ENCODE results near the gene CANX. TPM values are rescaled to one million over a fixed set of nuclear protein-coding genes. Genes with fewer than 3 reads are reported as not detected.

CANX gene
- polyA plus RNA-seq, 2 of the 4 experiments (the other 2 are of a cell fraction) = 433 to 1,000 TPM

- H3K27ac ChIP-seq = no peak overlapping the region
- no peaks in the 10 kb centered on the region for H3K4me1 ChIP-seq
- TF ChIP-seq HOXB5 (CRISPR knock-in tag; IDR thresholded peaks at IDR 0.05) (no peak), PBX3 (IDR thresholded peaks at IDR 0.05) (no peak), CBX2 (IDR thresholded peaks at IDR 0.05; ENCODE audit: borderline replicate concordance, low read depth) (no peak), PHF8 (IDR thresholded peaks at IDR 0.05; ENCODE audit: borderline replicate concordance, low read depth) (no peak), NFE2L2 (conservative IDR thresholded peaks at IDR 0.05; ENCODE audit: low read length) (no peak), RAD21 (conservative IDR thresholded peaks at IDR 0.05 in 1 of 2, IDR thresholded peaks at IDR 0.05 in 1 of 2) (no peak), CEBPB (IDR thresholded peaks at IDR 0.05) (no peak), CHD2 (IDR thresholded peaks at IDR 0.05; ENCODE audit: low read length, partially characterized antibody) (no peak), JUNB (IDR thresholded peaks at IDR 0.05) (no peak), KDM1A (IDR thresholded peaks at IDR 0.05; ENCODE audit: low read depth) (no peak), EHF (CRISPR knock-in tag; IDR thresholded peaks at IDR 0.05) (no peak), TP53 (CRISPR knock-in tag; IDR thresholded peaks at IDR 0.05) (no peak), POLR2AphosphoS2 (conservative IDR thresholded peaks at IDR 0.05; ENCODE audit: low read length) (no peak), HOXA7 (CRISPR knock-in tag; IDR thresholded peaks at IDR 0.05) (no peak), ZC3H11A (IDR thresholded peaks at IDR 0.05) (no peak), HOXB13 (CRISPR knock-in tag; IDR thresholded peaks at IDR 0.05; ENCODE audit: low read depth) (no peak)
- TF ChIP-seq, protein P1, sequence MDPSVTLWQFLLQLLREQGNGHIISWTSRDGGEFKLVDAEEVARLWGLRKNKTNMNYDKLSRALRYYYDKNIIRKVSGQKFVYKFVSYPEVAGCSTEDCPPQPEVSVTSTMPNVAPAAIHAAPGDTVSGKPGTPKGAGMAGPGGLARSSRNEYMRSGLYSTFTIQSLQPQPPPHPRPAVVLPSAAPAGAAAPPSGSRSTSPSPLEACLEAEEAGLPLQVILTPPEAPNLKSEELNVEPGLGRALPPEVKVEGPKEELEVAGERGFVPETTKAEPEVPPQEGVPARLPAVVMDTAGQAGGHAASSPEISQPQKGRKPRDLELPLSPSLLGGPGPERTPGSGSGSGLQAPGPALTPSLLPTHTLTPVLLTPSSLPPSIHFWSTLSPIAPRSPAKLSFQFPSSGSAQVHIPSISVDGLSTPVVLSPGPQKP (IDR thresholded peaks at IDR 0.05; ENCODE audit: low read depth, low read length) = no peak
- TF ChIP-seq, protein P2, sequence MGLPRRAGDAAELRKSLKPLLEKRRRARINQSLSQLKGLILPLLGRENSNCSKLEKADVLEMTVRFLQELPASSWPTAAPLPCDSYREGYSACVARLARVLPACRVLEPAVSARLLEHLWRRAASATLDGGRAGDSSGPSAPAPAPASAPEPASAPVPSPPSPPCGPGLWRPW (IDR thresholded peaks at IDR 0.05) = no peak
- TF ChIP-seq, protein P3, sequence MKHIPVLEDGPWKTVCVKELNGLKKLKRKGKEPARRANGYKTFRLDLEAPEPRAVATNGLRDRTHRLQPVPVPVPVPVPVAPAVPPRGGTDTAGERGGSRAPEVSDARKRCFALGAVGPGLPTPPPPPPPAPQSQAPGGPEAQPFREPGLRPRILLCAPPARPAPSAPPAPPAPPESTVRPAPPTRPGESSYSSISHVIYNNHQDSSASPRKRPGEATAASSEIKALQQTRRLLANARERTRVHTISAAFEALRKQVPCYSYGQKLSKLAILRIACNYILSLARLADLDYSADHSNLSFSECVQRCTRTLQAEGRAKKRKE (CRISPR knock-in tag; IDR thresholded peaks at IDR 0.05; ENCODE audit: low read depth) = no peak
- ATAC-seq = no peak
- no peaks in the 10 kb centered on the region for H3K9me3 ChIP-seq
- H3K4me2 ChIP-seq = no peak overlapping the region
- FAIRE-seq = no peak
- no peak for DNase-seq (ENCODE audit: low read depth in 1 of 2, low spot score in 1 of 2)
- ChIA-PET POLR2A (no interaction called here), CTCF (interaction anchor here (0.8 to 9.3 kb wide), 6 partner anchors 9 to 74 kb away, joined by 3 to 68 read pairs (median 9); partner anchors contain the start of gene LTC4S)
- no peak overlapping the region for H3K4me3 ChIP-seq
- 90% methylated on average over 10 of the region's 10 CpGs for WGBS (ENCODE audit: missing lambda C conversion rate)
These were observed 78.7 kb downstream of the CANX start for GRCh38 chr5:179777456-179777855.

DNA sequence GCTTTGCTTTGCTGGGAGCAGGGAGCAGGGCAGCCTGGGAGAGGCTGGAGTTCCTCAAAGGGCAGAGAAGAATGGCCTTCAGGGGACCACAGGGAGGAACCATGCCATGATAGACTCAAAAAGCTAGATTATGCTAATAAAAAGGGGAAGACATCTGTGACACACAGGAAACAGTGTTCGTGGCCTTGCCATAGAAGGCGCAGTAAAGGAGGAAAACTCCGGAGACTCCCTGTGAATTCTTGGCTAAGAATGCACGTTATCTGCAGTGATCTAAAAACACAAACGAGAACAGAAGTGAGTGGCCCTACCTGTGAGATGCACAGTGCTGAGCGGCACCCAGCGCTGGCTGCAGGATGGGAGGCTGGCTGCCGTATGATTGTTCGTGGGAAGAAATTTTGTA, 79.1 kb downstream of the CANX start:
- ATAC-seq (no peak), DNase-seq (ENCODE audit: low read depth in 1 of 2, low spot score in 1 of 2) (no peak), FAIRE-seq (no peak)
- no peaks in the 10 kb centered on the region for H3K4me1 ChIP-seq
- TF ChIP-seq, protein P4, sequence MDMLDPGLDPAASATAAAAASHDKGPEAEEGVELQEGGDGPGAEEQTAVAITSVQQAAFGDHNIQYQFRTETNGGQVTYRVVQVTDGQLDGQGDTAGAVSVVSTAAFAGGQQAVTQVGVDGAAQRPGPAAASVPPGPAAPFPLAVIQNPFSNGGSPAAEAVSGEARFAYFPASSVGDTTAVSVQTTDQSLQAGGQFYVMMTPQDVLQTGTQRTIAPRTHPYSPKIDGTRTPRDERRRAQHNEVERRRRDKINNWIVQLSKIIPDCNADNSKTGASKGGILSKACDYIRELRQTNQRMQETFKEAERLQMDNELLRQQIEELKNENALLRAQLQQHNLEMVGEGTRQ (IDR thresholded peaks at IDR 0.05) = no peak
- TF ChIP-seq, protein P3 (CRISPR knock-in tag; IDR thresholded peaks at IDR 0.05; ENCODE audit: low read depth) = no peak
- no peak for TF ChIP-seq POLR2AphosphoS2 (conservative IDR thresholded peaks at IDR 0.05; ENCODE audit: low read length)
- no peak for TF ChIP-seq ZFP36 (IDR thresholded peaks at IDR 0.05; ENCODE audit: borderline replicate concordance, partially characterized antibody)
- no peak for TF ChIP-seq NPAS2 (CRISPR knock-in tag; IDR thresholded peaks at IDR 0.05; ENCODE audit: borderline replicate concordance)
- no peak for TF ChIP-seq KDM1A (IDR thresholded peaks at IDR 0.05; ENCODE audit: low read depth)
- TF ChIP-seq GATA3 (IDR thresholded peaks at IDR 0.05; ENCODE audit: borderline replicate concordance) = no peak
- TF ChIP-seq CTCF (IDR thresholded peaks at IDR 0.05) = no peak
- TF ChIP-seq HEYL (CRISPR knock-in tag; IDR thresholded peaks at IDR 0.05) = no peak
- H3K4me3 ChIP-seq = no peak overlapping the region
- no peak overlapping the region for H3K4me2 ChIP-seq
- POLR2A ChIA-PET = no interaction called here
- WGBS (ENCODE audit: missing lambda C conversion rate) = 91% methylated on average over 9 of the region's 9 CpGs
- no peak overlapping the region for H3K27ac ChIP-seq
- CTCF ChIA-PET = interaction anchor here (0.8 to 9.3 kb wide), 5 partner anchors 9 to 18 kb away, joined by 4 to 68 read pairs (median 13); partner anchors contain the start of gene LTC4S
- no peaks in the 10 kb centered on the region for H3K9me3 ChIP-seq
